Neuronal stem cell (in vitro differentiated cells): ENCODE data around the gene PMS2.

Experiments used
- DNase-seq: peaks from one replicate; pipeline ENCODE4 v3.0.0-alpha.2; 2013; ENCODE audit warnings: low spot score
- H2AFZ ChIP-seq: one replicate; pipeline ENCODE4 v1.6.1; 2013; ENCODE audit warnings: mild to moderate bottlenecking, low read length, inconsistent platforms
- H2AK5ac ChIP-seq: 2 replicates; pipeline ENCODE4 v1.6.1; 2013; ENCODE audit warnings: low read depth, mild to moderate bottlenecking, inconsistent platforms, low read length, moderate library complexity, mixed read lengths
- H2BK120ac ChIP-seq: 2 replicates; pipeline ENCODE4 v1.6.1; 2013; ENCODE audit warnings: low read depth, mild to moderate bottlenecking, inconsistent platforms, low read length, moderate library complexity, mixed read lengths
- H2BK12ac ChIP-seq: one replicate; pipeline ENCODE4 v1.6.1; 2013; ENCODE audit warnings: low read length, inconsistent platforms
- H2BK15ac ChIP-seq: 2 replicates; pipeline ENCODE4 v1.6.1; 2013; ENCODE audit warnings: mild to moderate bottlenecking, low read length, inconsistent platforms, mixed read lengths
- H2BK5ac ChIP-seq: one replicate; pipeline ENCODE4 v1.6.1; 2013; ENCODE audit warnings: inconsistent platforms, mild to moderate bottlenecking, low read length, moderate library complexity
- H3K14ac ChIP-seq: one replicate; pipeline ENCODE4 v1.6.1; 2013; ENCODE audit warnings: low read length, inconsistent platforms
- H3K18ac ChIP-seq: 2 replicates; pipeline ENCODE4 v1.6.1; 2013; ENCODE audit warnings: low read length, inconsistent platforms
- H3K23ac ChIP-seq: 2 replicates; pipeline ENCODE4 v1.6.1; 2013; ENCODE audit warnings: low read depth, mild to moderate bottlenecking, mixed read lengths, low read length, inconsistent platforms; ENCODE audit not compliant: poor library complexity
- H3K27ac ChIP-seq: replicated peaks from 3 replicates; pipeline ENCODE4 v1.5.1; 2013; ENCODE audit warnings: low read length, inconsistent platforms
- H3K27me3 ChIP-seq, 3 experiments: 2 replicates each; pipeline ENCODE4 v1.6.1; 2013; ENCODE audit warnings: low read length in 3 of 3, mild to moderate bottlenecking in 2 of 3, inconsistent platforms in 1 of 3, low read depth in 1 of 3, mixed read lengths in 1 of 3, moderate library complexity in 1 of 3; ENCODE audit not compliant: control insufficient read depth in 3 of 3, insufficient read depth in 3 of 3
- H3K36me3 ChIP-seq, 2 donors: replicated peaks in 1 of 2; 2 replicates each; pipeline ENCODE4 v1.6.1; 2013; ENCODE audit warnings: low read length in 2 of 2; ENCODE audit not compliant: control insufficient read depth in 2 of 2, insufficient read depth in 2 of 2
- H3K4ac ChIP-seq: 2 replicates; pipeline ENCODE4 v1.6.1; 2013; ENCODE audit warnings: inconsistent platforms, mild to moderate bottlenecking, low read length, moderate library complexity
- H3K4me1 ChIP-seq, 2 donors: 1 replicate in 1 of 2; 2 replicates in 1 of 2; pipeline ENCODE4 v1.6.1; 2013; ENCODE audit warnings: low read length in 2 of 2, low read depth in 1 of 2; ENCODE audit not compliant: control insufficient read depth in 2 of 2, insufficient read depth in 1 of 2
- H3K4me2 ChIP-seq: one replicate; pipeline ENCODE4 v1.6.1; 2013; ENCODE audit warnings: mild to moderate bottlenecking, low read length, inconsistent platforms; ENCODE audit not compliant: insufficient read depth, poor library complexity, severe bottlenecking
- H3K4me3 ChIP-seq, 2 donors: 2 replicates each; pipeline ENCODE4 v1.5.1; 2013; ENCODE audit warnings: low read length in 2 of 2, mild to moderate bottlenecking in 2 of 2, inconsistent platforms in 1 of 2, moderate library complexity in 1 of 2
- H3K79me1 ChIP-seq: one replicate; pipeline ENCODE4 v1.6.1; 2013; ENCODE audit warnings: low read depth, mild to moderate bottlenecking, inconsistent platforms, low read length, moderate library complexity
- H3K9ac ChIP-seq: one replicate; pipeline ENCODE4 v1.6.1; 2013; ENCODE audit warnings: mild to moderate bottlenecking, low read depth, low read length, inconsistent platforms; ENCODE audit not compliant: poor library complexity
- H3K9me3 ChIP-seq, 2 donors: replicated peaks in 1 of 2; 2 replicates each; pipeline versions ENCODE3 to v1.6.1; 2013; ENCODE audit warnings: low read length in 2 of 2, mild to moderate bottlenecking in 2 of 2, inconsistent platforms in 1 of 2, low read depth in 1 of 2, mixed read lengths in 1 of 2, moderate library complexity in 1 of 2; ENCODE audit not compliant: control insufficient read depth in 2 of 2, insufficient read depth in 1 of 2
- H4K8ac ChIP-seq: one replicate; pipeline ENCODE4 v1.6.1; 2013; ENCODE audit warnings: low read depth, mild to moderate bottlenecking, inconsistent platforms, low read length, moderate library complexity
- H4K91ac ChIP-seq: one replicate; pipeline ENCODE4 v1.6.1; 2013; ENCODE audit warnings: low read length, low read depth, mild to moderate bottlenecking, inconsistent platforms; ENCODE audit not compliant: poor library complexity
- WGBS, 2 donors: extraction: QIAGEN DNeasy Blood & Tissue Kit; methylation state at CpG; one replicate each; pipeline ENCODE4 v1.1.7; 2013; ENCODE audit warnings: missing lambda C conversion rate in 2 of 2, mixed read lengths in 1 of 2; ENCODE audit not compliant: insufficient read length in 2 of 2, insufficient replicate concordance in 1 of 2; ENCODE audit errors: extremely low coverage in 2 of 2; 5-methylcytosine and 5-hydroxymethylcytosine counted together

The PMS2 gene

DNA sequence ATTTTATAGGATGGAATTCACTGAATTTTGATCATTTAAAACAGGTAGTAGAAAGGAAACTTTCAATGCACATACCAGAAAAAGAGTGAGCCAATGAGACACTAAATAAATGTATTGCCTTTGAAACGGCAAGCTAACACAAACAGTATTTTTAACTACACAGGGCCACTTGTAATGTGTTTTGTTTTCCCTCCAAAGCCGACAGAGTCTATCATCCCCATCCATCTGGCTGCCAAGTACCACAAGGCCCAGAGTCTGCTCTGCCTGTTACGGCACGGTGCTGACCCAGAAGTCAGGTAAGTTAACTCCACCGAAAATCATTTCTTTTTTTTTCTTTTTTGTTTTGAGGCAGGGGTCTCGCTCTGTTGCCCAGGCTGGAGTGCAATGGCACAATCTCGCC is 23.8 kb upstream of the PMS2 start:
- WGBS, 2 donors: no CpG with 5 or more reads among the region's 7 CpGs
- no peak overlapping the region for H3K18ac ChIP-seq

DNA sequence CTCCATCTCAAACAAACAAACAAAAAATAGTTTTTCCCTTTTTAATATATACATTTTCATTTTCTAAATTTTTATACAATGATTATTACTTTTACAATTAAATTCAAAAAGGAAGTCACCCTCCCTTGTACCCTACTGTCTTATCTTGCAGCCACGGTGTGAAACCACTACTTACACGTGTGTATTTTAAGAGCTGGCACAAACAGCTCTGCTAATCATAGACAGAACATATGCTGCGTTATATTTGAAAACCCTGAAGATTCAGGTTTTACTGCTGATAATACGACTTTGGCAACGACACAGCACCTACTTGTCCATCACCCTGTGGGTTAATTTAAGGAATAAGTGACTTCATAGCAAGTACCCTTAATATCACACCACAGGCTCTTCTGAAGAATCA is 23.3 kb upstream of the PMS2 start:
- no peak overlapping the region for H3K18ac ChIP-seq
- DNase-seq: no peak
- no peak overlapping the region for H4K8ac ChIP-seq
- no peak overlapping the region for H2BK5ac ChIP-seq
- H3K4me3 ChIP-seq: no peak overlapping the region
- no peaks in the 10 kb centered on the region for H3K9me3 ChIP-seq
- no peak overlapping the region for H3K9ac ChIP-seq
- H2BK12ac ChIP-seq: no peak overlapping the region
- H3K23ac ChIP-seq: no peak overlapping the region
- no peak overlapping the region for H3K4ac ChIP-seq
- H3K36me3 ChIP-seq: peaks cover 32 to 98% of the 10 kb centered on the region in 2 donors
- H2BK120ac ChIP-seq: no peak overlapping the region
- no peak overlapping the region for H3K27ac ChIP-seq
- H2AK5ac ChIP-seq: no peak overlapping the region
- H3K14ac ChIP-seq: no peak overlapping the region
- H3K27me3 ChIP-seq: no peaks in the 10 kb centered on the region
- peaks cover 2% of the 10 kb centered on the region for H3K79me1 ChIP-seq
- H2AFZ ChIP-seq: no peak overlapping the region
- no peak overlapping the region for H3K4me2 ChIP-seq
- WGBS, 2 donors: no CpG with 5 or more reads among the region's 5 CpGs
- H3K4me1 ChIP-seq: no peaks in the 10 kb centered on the region
- no peak overlapping the region for H2BK15ac ChIP-seq
- no peak overlapping the region for H4K91ac ChIP-seq

More for the DNA sequence above, 23.8 kb upstream of the PMS2 start:
- H3K4me1 ChIP-seq: no peaks in the 10 kb centered on the region
- DNase-seq: no peak
- no peak overlapping the region for H3K9ac ChIP-seq
- peaks cover 31 to 98% of the 10 kb centered on the region in 2 donors for H3K36me3 ChIP-seq
- no peak overlapping the region for H2BK15ac ChIP-seq
- no peak overlapping the region for H3K4me2 ChIP-seq
- H2AFZ ChIP-seq: no peak overlapping the region
- no peak overlapping the region for H4K91ac ChIP-seq
- no peak overlapping the region for H3K23ac ChIP-seq
- no peak overlapping the region for H3K14ac ChIP-seq
- no peaks in the 10 kb centered on the region for H3K27me3 ChIP-seq
- peaks cover 2% of the 10 kb centered on the region for H3K79me1 ChIP-seq
- no peak overlapping the region for H4K8ac ChIP-seq
- H2BK12ac ChIP-seq: no peak overlapping the region
- no peak overlapping the region for H3K4ac ChIP-seq
- H3K9me3 ChIP-seq: no peaks in the 10 kb centered on the region
- no peak overlapping the region for H3K27ac ChIP-seq
- no peak overlapping the region for H2BK120ac ChIP-seq
- H2BK5ac ChIP-seq: no peak overlapping the region
- no peak overlapping the region for H2AK5ac ChIP-seq
- no peak overlapping the region for H3K4me3 ChIP-seq

DNA sequence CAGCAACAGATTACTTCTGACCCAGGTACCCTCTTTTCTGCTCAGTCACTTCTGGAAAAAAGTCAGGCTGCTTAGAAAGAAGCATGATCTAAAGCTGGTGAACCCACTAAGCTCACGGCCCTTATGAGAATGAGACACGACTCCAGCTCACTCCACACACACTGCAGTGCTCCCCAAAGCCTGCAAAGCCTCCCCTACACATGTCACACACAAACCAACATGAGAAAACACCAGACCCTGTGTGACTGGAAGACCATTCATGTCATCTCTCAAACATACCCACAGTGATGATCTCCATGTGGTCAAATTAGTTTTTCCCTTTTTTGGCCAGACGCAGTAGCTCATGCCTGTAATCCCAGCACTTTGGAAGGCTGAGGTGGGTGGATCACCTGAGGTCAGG is 22.7 kb upstream of the PMS2 start:
- Histone ChIP-seq H3K79me1 (peaks cover 2% of the 10 kb centered on the region), H3K27me3 (no peaks in the 10 kb centered on the region), H2BK15ac (no peak overlapping the region), H3K9ac (no peak overlapping the region), H2AFZ (no peak overlapping the region), H3K4me1 (no peaks in the 10 kb centered on the region), H2BK5ac (no peak overlapping the region), H4K91ac (no peak overlapping the region), H3K14ac (no peak overlapping the region), H3K4me3 (no peak overlapping the region), H2AK5ac (no peak overlapping the region), H3K9me3 (no peaks in the 10 kb centered on the region), H3K27ac (no peak overlapping the region), H2BK120ac (no peak overlapping the region), H3K4ac (no peak overlapping the region), H3K18ac (no peak overlapping the region), H4K8ac (no peak overlapping the region), H3K23ac (no peak overlapping the region), H3K4me2 (no peak overlapping the region), H2BK12ac (no peak overlapping the region), H3K36me3 (peaks cover 35 to 98% of the 10 kb centered on the region in 2 donors)
- no peak for DNase-seq
- WGBS, 2 donors: no CpG with 5 or more reads among the region's 3 CpGs

DNA sequence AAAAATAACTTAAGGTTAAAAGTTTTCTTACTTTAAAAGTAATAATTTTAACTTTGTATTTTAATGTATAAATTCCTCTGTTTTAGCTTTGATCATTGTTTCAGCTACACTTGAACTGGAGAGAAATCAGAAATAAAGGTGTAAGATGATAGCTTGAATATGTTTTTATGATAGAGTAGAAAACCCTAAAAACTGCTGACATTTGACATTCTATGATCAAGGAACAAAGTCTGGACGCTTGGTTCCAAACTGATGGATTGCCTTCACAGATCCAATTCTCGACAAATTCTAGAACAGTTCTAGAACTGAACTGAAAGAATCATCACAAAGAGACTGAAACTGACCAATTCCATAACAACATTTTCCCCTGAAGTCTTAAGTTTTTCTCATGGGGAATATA is 22.1 kb upstream of the PMS2 start, which contains the start of gene ANKRD61:
Gene ANKRD61 (plus strand): TSS at position 389 of the 400 bp plus-strand sequence. CDS start 0 bp downstream, at position 389.
- DNase-seq: no peak
- Histone ChIP-seq H3K4me3 (no peak within 1 kb of the TSS), H3K36me3 (peaks cover 37 to 98% of the 10 kb centered on the region in 2 donors)

More for the DNA sequence above, 22.1 kb upstream of the PMS2 start, which contains the start of gene ANKRD61:
- Histone ChIP-seq H3K27ac (no peak within 1 kb of the TSS), H2BK15ac (no peak within 1 kb of the TSS), H2BK5ac (no peak within 1 kb of the TSS), H3K79me1 (peaks cover 2% of the 10 kb centered on the region), H2AFZ (no peak within 1 kb of the TSS), H3K23ac (no peak within 1 kb of the TSS), H3K4me1 (no peaks in the 10 kb centered on the region), H3K4ac (no peak within 1 kb of the TSS), H3K4me2 (no peak within 1 kb of the TSS), H3K18ac (no peak within 1 kb of the TSS), H3K14ac (no peak within 1 kb of the TSS), H2BK120ac (no peak within 1 kb of the TSS), H2BK12ac (no peak within 1 kb of the TSS), H3K27me3 (no peaks in the 10 kb centered on the region), H2AK5ac (no peak within 1 kb of the TSS), H4K91ac (no peak within 1 kb of the TSS), H3K9ac (no peak within 1 kb of the TSS), H4K8ac (no peak within 1 kb of the TSS), H3K9me3 (no peaks in the 10 kb centered on the region)
- WGBS, 2 donors: no CpG with 5 or more reads among the region's 2 CpGs
